Psoas muscle (tissue), 8 donors: Measurements from ENCODE around the gene DIP2C. TPM values are rescaled to one million over a fixed set of nuclear protein-coding genes. Genes with fewer than 3 reads are reported as not detected.

Experiments
- ATAC-seq, 4 donors: fragments of 200-7000 bp; cut with Tn5 transposase; one replicate each; pipeline ENCODE4 v1.9.1; 2020; ENCODE audit warnings: moderate library complexity in 3 of 4, mild to moderate bottlenecking in 2 of 4
- DNase-seq, 2 donors: peaks; one replicate each; pipeline ENCODE4 v3.0.0-alpha.2; 2020
- H3K27ac ChIP-seq: fragments of 200-600 bp; one replicate; pipeline ENCODE4 v1.8.0; 2022
- H3K27me3 ChIP-seq, 3 donors: fragments of 200-600 bp in 1 of 3; one replicate each; pipeline versions ENCODE4 v1.6.1 to v1.8.0; 2013 to 2022; ENCODE audit warnings: low read length in 2 of 3, mild to moderate bottlenecking in 2 of 3, moderate library complexity in 1 of 3; ENCODE audit not compliant: insufficient read depth in 3 of 3
- H3K36me3 ChIP-seq, 2 donors: fragments of 200-600 bp in 1 of 2; one replicate each; pipeline versions ENCODE4 v1.6.1 to v1.8.0; 2013 to 2022; ENCODE audit warnings: low read depth in 1 of 2, mild to moderate bottlenecking in 1 of 2, moderate library complexity in 1 of 2; ENCODE audit not compliant: insufficient read depth in 1 of 2
- H3K4me1 ChIP-seq: fragments of 200-600 bp; one replicate; pipeline ENCODE4 v1.8.0; 2022
- H3K4me3 ChIP-seq: fragments of 200-600 bp; one replicate; pipeline ENCODE4 v1.8.0; 2022; ENCODE audit warnings: mild to moderate bottlenecking
- H3K9me3 ChIP-seq: fragments of 200-600 bp; one replicate; pipeline ENCODE4 v1.8.0; 2022
- CTCF ChIP-seq: fragments of 200-600 bp; IDR thresholded peaks from one replicate; pipeline ENCODE4 v1.8.0; 2022; ENCODE audit warnings: antibody characterized with exemption
- WGBS, 3 donors: extraction: QIAGEN DNeasy Blood & Tissue Kit; methylation state at CpG; one replicate each; pipeline versions ENCODE4 v1.1.6 to v1.1.7; 2013; 5-methylcytosine and 5-hydroxymethylcytosine counted together
- intact Hi-C, 2 donors: fragments of 100-400 bp; cut with DNase I; formaldehyde crosslinking; loops; one replicate each; pipeline versions ENCODE4 v1.11.0 to v1.14.2; 2022
- polyA plus RNA-seq, 3 donors: library from polyadenylated mRNA; stranded (reverse); fragments of 200-250 nt; gene quantifications; one replicate each; pipeline ENCODE4 v1.2.3, GENCODE V29; 2013
- total RNA-seq, 4 donors: library from RNA; stranded (reverse); fragmentation: NEBNext Ultra II Directional in 2 of 4; extraction: Animal tissue kit (Norgen Biotek cat#: 25700) in 2 of 4; gene quantifications; one replicate each; pipeline versions ENCODE4 v1.2.1 to v1.2.4, GENCODE V29; 2021 to 2023
- donor health status: healthy with polysubstance abuse.
- donor health status: DM: no; HTN: no; CAD: no; lungs with moderate emphysema.
- donor health status: Bipolar disorder and iron deficiency.
- donor health status: healthy.
- donor health status: DM: yes; HTN: yes; CAD: no.
- donor health status: DM: no; HTN: no; CAD: no.
- donor health status: DM: no; HTN: no; CAD: no.
- donor health status: DM: yes; HTN: yes; CAD: no.

DIP2C gene
- total and polyA plus RNA-seq, 7 donors: 7.7 to 32.0 (median 25.0) TPM

- Histone ChIP-seq H3K36me3 (no peaks in the 10 kb centered on the region), H3K9me3 (no peaks in the 10 kb centered on the region), H3K4me1 (peaks cover 73% of the 10 kb centered on the region), H3K27ac (no peak overlapping the region), H3K27me3 (no peaks in the 10 kb centered on the region), H3K4me3 (no peak overlapping the region)
- ATAC-seq (no peak), DNase-seq (no peak)
- intact Hi-C loops: loop anchor here in 1 of 2 donors (5.0 kb wide), 1 partner anchor 61 kb away; no protein-coding TSS in a partner anchor
- 85 to 88% (median 87%) methylated on average over 12 of the region's 12 CpGs for WGBS, 3 donors
- TF ChIP-seq CTCF: no peak
These were observed 68.5 kb downstream of the DIP2C start for GRCh38 chr10:620971-621370.

- intact Hi-C loops: loop anchor here in 1 of 2 donors (5.0 kb wide), 1 partner anchor 62 kb away; no protein-coding TSS in a partner anchor
- no peaks in the 10 kb centered on the region for H3K9me3 ChIP-seq
- H3K27me3 ChIP-seq: no peaks in the 10 kb centered on the region
- TF ChIP-seq CTCF: no peak
- H3K27ac ChIP-seq: peak overlapping the region; percentile 7
- H3K4me1 ChIP-seq: peaks cover 73% of the 10 kb centered on the region
- no peak for ATAC-seq
- H3K36me3 ChIP-seq: no peaks in the 10 kb centered on the region
- WGBS, 3 donors: 80 to 95% (median 84%) methylated on average over 7 of the region's 7 CpGs
- H3K4me3 ChIP-seq: no peak overlapping the region
- no peak for DNase-seq
These were observed 69.1 kb downstream of the DIP2C start for GRCh38 chr10:620417-620816.

GRCh38 chr10:619710-620109 lies 69.8 kb downstream of the DIP2C start:
- ATAC-seq (no peak), DNase-seq (no peak)
- no peak for TF ChIP-seq CTCF
- no peaks in the 10 kb centered on the region for H3K36me3 ChIP-seq
- no peak overlapping the region for H3K4me3 ChIP-seq
- peak overlapping the region; percentile 81 for H3K27ac ChIP-seq
- no peaks in the 10 kb centered on the region for H3K9me3 ChIP-seq
- no peaks in the 10 kb centered on the region for H3K27me3 ChIP-seq
- H3K4me1 ChIP-seq: peaks cover 73% of the 10 kb centered on the region
- 80 to 93% (median 82%) methylated on average over 12 of the region's 12 CpGs for WGBS, 3 donors
- intact Hi-C loops: loop anchor here (5.0 to 10.0 kb wide), 2 partner anchors 63 to 165 kb away; no protein-coding TSS in a partner anchor

- Histone ChIP-seq H3K36me3 (no peaks in the 10 kb centered on the region), H3K27ac (peak overlapping the region; percentile 81), H3K9me3 (no peaks in the 10 kb centered on the region), H3K27me3 (no peaks in the 10 kb centered on the region), H3K4me1 (peaks cover 77% of the 10 kb centered on the region), H3K4me3 (peak overlapping the region; percentile 33)
- whole genome bisulfite sequencing, 3 donors: 20 to 35% (median 33%) methylated on average over 22 of the region's 22 CpGs
- DNase-seq (peak; percentile 65 to 85), ATAC-seq (peak; percentile 84 to 94 (median 86))
- intact Hi-C loops: loop anchor here in 1 of 2 donors (10.0 kb wide), 1 partner anchor 166 kb away; no protein-coding TSS in a partner anchor
- no peak for TF ChIP-seq CTCF
These were observed 71.1 kb downstream of the DIP2C start for GRCh38 chr10:618229-618989.
